HFFc6 (cell line): Measurements from ENCODE around the gene ARHGEF4. TPM values are rescaled to one million over a fixed set of nuclear protein-coding genes. Genes with fewer than 3 reads are reported as not detected.

ENCODE experiments used
- DNase-seq: peaks from one replicate; pipeline ENCODE4 v3.0.0-alpha.2; 2018
- H3K27ac Mint-ChIP-seq: 2 replicates; pipeline ENCODE4 v1.8.0; 2020; ENCODE audit warnings: mild to moderate bottlenecking, mixed read lengths
- H3K27me3 Mint-ChIP-seq: 2 replicates; pipeline ENCODE4 v1.8.0; 2021; ENCODE audit warnings: mild to moderate bottlenecking, moderate library complexity, mixed read lengths; ENCODE audit not compliant: insufficient read depth
- H3K36me3 Mint-ChIP-seq: 2 replicates; pipeline ENCODE4 v1.8.0; 2021; ENCODE audit warnings: low read depth, mixed read lengths
- H3K4me1 Mint-ChIP-seq: 2 replicates; pipeline ENCODE4 v1.8.0; 2020; ENCODE audit warnings: low read depth, mixed read lengths
- H3K4me3 Mint-ChIP-seq: 2 replicates; pipeline ENCODE4 v1.8.0; 2020; ENCODE audit warnings: mild to moderate bottlenecking, moderate library complexity, mixed read lengths
- H3K9me3 Mint-ChIP-seq: 2 replicates; pipeline ENCODE4 v1.8.0; 2020; ENCODE audit warnings: mild to moderate bottlenecking, mixed read lengths
- CTCF ChIP-seq: fragments of 200-600 bp; sonication (generic); IDR thresholded peaks from 2 replicates; pipeline ENCODE4 v1.5.0; 2021; ENCODE audit warnings: antibody characterized with exemption, mild to moderate bottlenecking
- total RNA-seq, 6 experiments: library from RNA; stranded (reverse); fragmentation: NEBNext Ultra II Directional; extraction: Animal tissue kit (Norgen Biotek cat#: 25700); gene quantifications; 2 replicates in 1 of 6; 3 replicates in 5 of 6; pipeline ENCODE4 v1.2.3, GENCODE V29; 2021

Gene ARHGEF4
- total RNA-seq, 6 experiments from 2014 or later = 0.94 to 2.2 (median 1.4) TPM

DNA sequence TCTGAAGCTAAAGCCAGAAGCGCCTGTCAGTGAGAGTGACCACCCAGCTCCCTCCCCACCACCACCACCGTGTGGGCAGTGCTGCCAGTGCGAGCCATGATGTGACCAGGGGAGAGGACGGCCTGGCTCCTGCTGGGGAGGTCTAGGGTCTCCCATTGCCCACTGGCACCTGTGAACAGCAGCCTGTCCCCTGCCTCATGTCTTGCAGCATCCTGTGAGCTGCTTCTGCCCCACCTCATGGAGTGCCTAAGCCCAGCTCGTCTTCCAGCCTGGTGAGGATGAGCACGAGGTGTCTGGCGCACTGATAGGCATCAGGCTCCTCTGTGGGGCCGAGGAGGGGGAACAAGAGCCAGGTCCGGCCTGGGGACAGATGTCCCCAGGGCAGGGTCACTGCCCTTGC is 195.2 kb downstream of the ARHGEF4 start:
- peaks cover 40% of the 10 kb centered on the region for H3K27me3 Mint-ChIP-seq
- DNase-seq = no peak

DNA sequence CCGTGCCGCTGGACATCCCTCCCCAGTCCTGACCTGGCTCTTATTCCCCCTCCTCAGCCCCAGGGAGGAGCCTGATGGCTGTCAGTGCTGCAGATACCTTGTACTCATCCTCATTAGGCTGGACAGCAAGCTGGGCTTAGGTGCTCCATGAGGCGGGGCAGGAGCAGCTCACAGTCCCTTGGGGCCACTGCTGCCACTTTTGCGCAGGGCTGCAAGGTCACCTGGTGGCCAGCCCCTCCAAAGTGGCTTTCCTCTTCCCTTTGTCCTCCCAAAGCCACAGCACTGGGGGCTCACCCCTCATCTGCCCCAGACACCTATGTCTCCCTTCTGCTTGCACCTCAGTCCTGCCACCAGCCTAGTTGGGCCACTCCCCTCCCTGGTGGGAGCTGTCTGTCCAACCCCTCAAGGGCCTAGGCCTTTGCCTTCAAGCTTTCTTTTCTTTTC is 195.7 kb downstream of the ARHGEF4 start:
- no peak overlapping the region for H3K27ac Mint-ChIP-seq
- H3K27me3 Mint-ChIP-seq = peaks cover 41% of the 10 kb centered on the region
- no peak for TF ChIP-seq CTCF
- peaks cover 5% of the 10 kb centered on the region; the same call in 1 of the 2 replicates for H3K4me1 Mint-ChIP-seq
- H3K36me3 Mint-ChIP-seq = 0 out of 2 replicates have a peak, but pooled peaks cover 4% of the 10 kb centered on the region
- no peak overlapping the region for H3K4me3 Mint-ChIP-seq
- peaks cover 12% of the 10 kb centered on the region; the same call in 1 of the 2 replicates for H3K9me3 Mint-ChIP-seq
- no peak for DNase-seq

More for the DNA sequence above, 195.2 kb downstream of the ARHGEF4 start:
- Mint-ChIP-seq H3K4me1 (peaks cover 5% of the 10 kb centered on the region; the same call in 1 of the 2 replicates), H3K9me3 (peaks cover 17% of the 10 kb centered on the region; the same call in 1 of the 2 replicates), H3K27ac (no peak overlapping the region), H3K4me3 (no peak overlapping the region), H3K36me3 (0 out of 2 replicates have a peak, but pooled peaks cover 9% of the 10 kb centered on the region)
- TF ChIP-seq CTCF = no peak

DNA sequence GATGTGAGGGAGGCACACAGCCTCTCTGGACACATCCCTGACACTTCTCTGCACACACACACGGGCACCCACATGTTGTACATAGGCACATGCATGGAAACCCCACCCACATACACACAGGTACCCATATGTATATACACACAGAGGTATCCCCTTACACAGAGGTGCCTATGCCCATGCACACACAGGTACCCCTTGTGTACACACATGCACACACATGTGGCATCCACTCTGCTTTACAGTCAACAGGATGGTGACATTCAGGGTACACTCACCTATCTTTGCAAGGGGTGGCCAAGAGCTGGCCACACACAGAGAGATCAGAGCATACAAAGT is 197.0 kb downstream of the ARHGEF4 start:
- Mint-ChIP-seq H3K4me1 (peaks cover 5% of the 10 kb centered on the region; the same call in 1 of the 2 replicates), H3K27me3 (peaks cover 41% of the 10 kb centered on the region), H3K36me3 (0 out of 2 replicates have a peak, but pooled peaks cover under 1% of the 10 kb centered on the region), H3K9me3 (no peaks in the 10 kb centered on the region), H3K4me3 (no peak overlapping the region), H3K27ac (no peak overlapping the region)
- no peak for TF ChIP-seq CTCF
- DNase-seq = no peak

- H3K36me3 Mint-ChIP-seq = no peaks in the 10 kb centered on the region
- H3K4me3 Mint-ChIP-seq = peak overlapping the region; percentile 34
- no peak for DNase-seq
- TF ChIP-seq CTCF = no peak
- H3K9me3 Mint-ChIP-seq = no peaks in the 10 kb centered on the region
- H3K4me1 Mint-ChIP-seq = peaks cover 5% of the 10 kb centered on the region; the same call in 1 of the 2 replicates
- H3K27ac Mint-ChIP-seq = no peak overlapping the region
- H3K27me3 Mint-ChIP-seq = peaks cover 45% of the 10 kb centered on the region
Observed at GRCh38 chr2:131034122-131035051, 197.7 kb downstream of the ARHGEF4 start.

GRCh38 chr2:131035112-131035825 is 198.6 kb downstream of the ARHGEF4 start:
- H3K9me3 Mint-ChIP-seq = no peaks in the 10 kb centered on the region
- DNase-seq = no peak
- no peaks in the 10 kb centered on the region for H3K36me3 Mint-ChIP-seq
- H3K4me1 Mint-ChIP-seq = peaks cover 5% of the 10 kb centered on the region; the same call in 1 of the 2 replicates
- no peak overlapping the region for H3K27ac Mint-ChIP-seq
- TF ChIP-seq CTCF = no peak
- H3K4me3 Mint-ChIP-seq = peak overlapping the region; percentile 9; the same call in 1 of the 2 replicates
- peaks cover 47% of the 10 kb centered on the region for H3K27me3 Mint-ChIP-seq
